HEK293 (cell line): ENCODE results near the gene ADRA2C.

Source experiments
- CTCF ChIA-PET: fragments of 350-600 bp; formaldehyde crosslinking; extraction: SDS; loops from one replicate; lab custom pipeline; 2021; ENCODE audit warnings: antibody characterized with exemption; lab: Yijun Ruan, JAX
- POLR2A ChIA-PET: fragments of 300-600 bp; formaldehyde crosslinking; extraction: SDS; loops from one replicate; lab custom pipeline; 2020; ENCODE audit warnings: antibody characterized with exemption, inconsistent platforms; lab: Yijun Ruan, JAX
- H3K27ac ChIP-seq: fragments of 200-500 bp; sonication (Bioruptor generic); 2 replicates; pipeline ENCODE4 v1.5.1; 2014; ENCODE audit warnings: low read depth, low read length, control low read depth, inconsistent platforms; ENCODE audit errors: extremely low read depth
- H3K36me3 ChIP-seq, 2 experiments: fragments of 200-500 bp in 1 of 2; sonication (Bioruptor generic) in 1 of 2; 1 replicate in 1 of 2; 2 replicates in 1 of 2; pipeline ENCODE4 v1.5.1; 2014 to 2017; ENCODE audit warnings: inconsistent platforms in 2 of 2, low read length in 2 of 2; ENCODE audit not compliant: control insufficient read depth in 2 of 2, insufficient read depth in 1 of 2
- H3K4me1 ChIP-seq: fragments of 200-500 bp; sonication (Bioruptor generic); 2 replicates; pipeline ENCODE4 v1.5.1; 2014; ENCODE audit warnings: mild to moderate bottlenecking, low read length, inconsistent platforms; ENCODE audit not compliant: control insufficient read depth, insufficient read depth
- H3K4me3 ChIP-seq: 2 replicates; pipeline ENCODE4 v1.5.1; 2011; ENCODE audit warnings: low read depth, mild to moderate bottlenecking, control low read depth, low read length, moderate library complexity
- H3K9me3 ChIP-seq: fragments of 200-500 bp; sonication (Bioruptor generic); 2 replicates; pipeline ENCODE4 v1.5.1; 2014; ENCODE audit warnings: low read depth, low read length, inconsistent platforms; ENCODE audit not compliant: control insufficient read depth, insufficient read depth
- GLIS1 ChIP-seq: fragments of 450-650 bp; formaldehyde crosslinking; IDR thresholded peaks from 2 replicates; pipeline ENCODE4 v1.5.1; 2016; ENCODE audit warnings: missing biosample characterization, missing genetic modification characterization
- GLIS2 ChIP-seq: fragments of 450-650 bp; formaldehyde crosslinking; IDR thresholded peaks from 2 replicates; pipeline ENCODE4 v1.5.1; 2016; ENCODE audit warnings: missing biosample characterization, missing genetic modification characterization
- KLF1 ChIP-seq: fragments of 450-650 bp; formaldehyde crosslinking; IDR thresholded peaks from 2 replicates; pipeline ENCODE4 v1.5.1; 2016; ENCODE audit warnings: missing biosample characterization, missing genetic modification characterization
- KLF9 ChIP-seq: fragments of 450-650 bp; formaldehyde crosslinking; IDR thresholded peaks from 2 replicates; pipeline ENCODE4 v1.5.1; 2016; ENCODE audit warnings: missing biosample characterization, missing genetic modification characterization, low read depth
- PATZ1 ChIP-seq: fragments of 450-650 bp; formaldehyde crosslinking; IDR thresholded peaks from 2 replicates; pipeline ENCODE4 v1.5.1; 2016; ENCODE audit warnings: missing biosample characterization, missing genetic modification characterization
- SCRT1 ChIP-seq: fragments of 450-650 bp; formaldehyde crosslinking; IDR thresholded peaks from 2 replicates; pipeline ENCODE4 v1.5.1; 2016; ENCODE audit warnings: missing biosample characterization, missing genetic modification characterization, borderline replicate concordance
- WT1 ChIP-seq: fragments of 450-650 bp; formaldehyde crosslinking; IDR thresholded peaks from 2 replicates; pipeline ENCODE4 v1.5.1; 2016; ENCODE audit warnings: missing biosample characterization, missing genetic modification characterization
- ZFP69B ChIP-seq: fragments of 450-650 bp; formaldehyde crosslinking; IDR thresholded peaks from 2 replicates; pipeline ENCODE4 v1.5.1; 2016; ENCODE audit warnings: missing biosample characterization, missing genetic modification characterization
- ZIC2 ChIP-seq: fragments of 450-650 bp; formaldehyde crosslinking; IDR thresholded peaks from 2 replicates; pipeline ENCODE4 v1.5.1; 2016; ENCODE audit warnings: missing biosample characterization, missing genetic modification characterization
- ZNF114 ChIP-seq: fragments of 450-650 bp; formaldehyde crosslinking; IDR thresholded peaks from 2 replicates; pipeline ENCODE4 v1.5.0; 2017; ENCODE audit warnings: missing biosample characterization, missing genetic modification characterization
- ZNF132 ChIP-seq: fragments of 450-650 bp; formaldehyde crosslinking; IDR thresholded peaks from 2 replicates; pipeline ENCODE4 v1.5.1; 2017; ENCODE audit warnings: missing biosample characterization, missing genetic modification characterization, borderline replicate concordance
- ZNF335 ChIP-seq: fragments of 450-650 bp; formaldehyde crosslinking; conservative IDR thresholded peaks from 2 replicates; pipeline ENCODE4 v1.5.1; 2016; ENCODE audit warnings: missing biosample characterization, missing genetic modification characterization
- ZNF37A ChIP-seq: fragments of 450-650 bp; IDR thresholded peaks from 2 replicates; pipeline ENCODE4 v1.5.1; 2018; ENCODE audit warnings: missing biosample characterization, missing genetic modification characterization
- ZNF404 ChIP-seq: fragments of 450-650 bp; formaldehyde crosslinking; IDR thresholded peaks from 2 replicates; pipeline ENCODE4 v1.5.1; 2017; ENCODE audit warnings: missing biosample characterization, missing genetic modification characterization
- ZXDB ChIP-seq: fragments of 450-650 bp; formaldehyde crosslinking; IDR thresholded peaks from 2 replicates; pipeline ENCODE4 v1.5.1; 2016; ENCODE audit warnings: missing biosample characterization, missing genetic modification characterization
- TF ChIP-seq, protein P1 (sequence below): fragments of 450-650 bp; formaldehyde crosslinking; IDR thresholded peaks from 2 replicates; pipeline ENCODE4 v1.5.1; 2016; ENCODE audit warnings: missing biosample characterization, missing genetic modification characterization, borderline replicate concordance
- TF ChIP-seq, protein P2 (sequence below): fragments of 450-650 bp; formaldehyde crosslinking; IDR thresholded peaks from 2 replicates; pipeline ENCODE4 v1.5.1; 2016; ENCODE audit warnings: missing biosample characterization, missing genetic modification characterization

Gene ADRA2C

GRCh38 chr4:3744232-3744631, 22.0 kb upstream of the ADRA2C start (continued):
- TF ChIP-seq, protein P1, sequence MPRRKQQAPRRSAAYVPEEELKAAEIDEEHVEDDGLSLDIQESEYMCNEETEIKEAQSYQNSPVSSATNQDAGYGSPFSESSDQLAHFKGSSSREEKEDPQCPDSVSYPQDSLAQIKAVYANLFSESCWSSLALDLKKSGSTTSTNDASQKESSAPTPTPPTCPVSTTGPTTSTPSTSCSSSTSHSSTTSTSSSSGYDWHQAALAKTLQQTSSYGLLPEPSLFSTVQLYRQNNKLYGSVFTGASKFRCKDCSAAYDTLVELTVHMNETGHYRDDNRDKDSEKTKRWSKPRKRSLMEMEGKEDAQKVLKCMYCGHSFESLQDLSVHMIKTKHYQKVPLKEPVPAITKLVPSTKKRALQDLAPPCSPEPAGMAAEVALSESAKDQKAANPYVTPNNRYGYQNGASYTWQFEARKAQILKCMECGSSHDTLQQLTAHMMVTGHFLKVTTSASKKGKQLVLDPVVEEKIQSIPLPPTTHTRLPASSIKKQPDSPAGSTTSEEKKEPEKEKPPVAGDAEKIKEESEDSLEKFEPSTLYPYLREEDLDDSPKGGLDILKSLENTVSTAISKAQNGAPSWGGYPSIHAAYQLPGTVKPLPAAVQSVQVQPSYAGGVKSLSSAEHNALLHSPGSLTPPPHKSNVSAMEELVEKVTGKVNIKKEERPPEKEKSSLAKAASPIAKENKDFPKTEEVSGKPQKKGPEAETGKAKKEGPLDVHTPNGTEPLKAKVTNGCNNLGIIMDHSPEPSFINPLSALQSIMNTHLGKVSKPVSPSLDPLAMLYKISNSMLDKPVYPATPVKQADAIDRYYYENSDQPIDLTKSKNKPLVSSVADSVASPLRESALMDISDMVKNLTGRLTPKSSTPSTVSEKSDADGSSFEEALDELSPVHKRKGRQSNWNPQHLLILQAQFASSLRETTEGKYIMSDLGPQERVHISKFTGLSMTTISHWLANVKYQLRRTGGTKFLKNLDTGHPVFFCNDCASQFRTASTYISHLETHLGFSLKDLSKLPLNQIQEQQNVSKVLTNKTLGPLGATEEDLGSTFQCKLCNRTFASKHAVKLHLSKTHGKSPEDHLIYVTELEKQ (tag by site-specific recombination) = no peak
- no peak for TF ChIP-seq KLF1 (tag by site-specific recombination)
- no peak for TF ChIP-seq ZNF132 (tag by site-specific recombination)
- TF ChIP-seq ZNF404 (tag by site-specific recombination) = no peak
- TF ChIP-seq SCRT1 = no peak

- ChIA-PET POLR2A (no interaction called here), CTCF (interaction anchor here (0.7 to 1.8 kb wide), 2 partner anchors 134 to 136 kb away, joined by 3 to 5 read pairs; no protein-coding TSS in a partner anchor)
- Histone ChIP-seq H3K9me3 (no peaks in the 10 kb centered on the region), H3K4me3 (no peak overlapping the region), H3K27ac (no peak overlapping the region), H3K36me3 (no peaks in the 10 kb centered on the region), H3K4me1 (0 out of 2 replicates have a peak, but pooled peaks cover 2% of the 10 kb centered on the region)
- TF ChIP-seq ZNF335 (peak; percentile 48; the same call in 1 of the 2 replicates), GLIS1 (tag by site-specific recombination) (peak; percentile 88), PATZ1 (tag by site-specific recombination) (peak; percentile 53; the same call in 1 of the 2 replicates), ZIC2 (tag by site-specific recombination) (peak; percentile 49), ZNF37A (tag by site-specific recombination) (no peak), ZXDB (tag by site-specific recombination) (0 out of 2 replicates have a peak, but pooled peaks have one; percentile 14), GLIS2 (peak; percentile 31; the same call in 1 of the 2 replicates), ZFP69B (tag by site-specific recombination) (peak; percentile 87), KLF1 (tag by site-specific recombination) (peak; percentile 21), KLF9 (tag by site-specific recombination) (no peak), WT1 (0 out of 2 replicates have a peak, but pooled peaks have one; percentile 33), ZNF114 (tag by site-specific recombination) (no peak)
- TF ChIP-seq, protein P2, sequence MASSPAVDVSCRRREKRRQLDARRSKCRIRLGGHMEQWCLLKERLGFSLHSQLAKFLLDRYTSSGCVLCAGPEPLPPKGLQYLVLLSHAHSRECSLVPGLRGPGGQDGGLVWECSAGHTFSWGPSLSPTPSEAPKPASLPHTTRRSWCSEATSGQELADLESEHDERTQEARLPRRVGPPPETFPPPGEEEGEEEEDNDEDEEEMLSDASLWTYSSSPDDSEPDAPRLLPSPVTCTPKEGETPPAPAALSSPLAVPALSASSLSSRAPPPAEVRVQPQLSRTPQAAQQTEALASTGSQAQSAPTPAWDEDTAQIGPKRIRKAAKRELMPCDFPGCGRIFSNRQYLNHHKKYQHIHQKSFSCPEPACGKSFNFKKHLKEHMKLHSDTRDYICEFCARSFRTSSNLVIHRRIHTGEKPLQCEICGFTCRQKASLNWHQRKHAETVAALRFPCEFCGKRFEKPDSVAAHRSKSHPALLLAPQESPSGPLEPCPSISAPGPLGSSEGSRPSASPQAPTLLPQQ (tag by site-specific recombination) = peak; percentile 93
Measured at GRCh38 chr4:3744901-3745300, 21.3 kb upstream of the ADRA2C start.
